CD4-positive, CD25-positive, alpha-beta regulatory T cell (primary cell): ENCODE data around the gene TIAM2. TPM values are rescaled to one million over a fixed set of nuclear protein-coding genes. Genes with fewer than 3 reads are reported as not detected.

Source experiments
- ATAC-seq, 2 donors: fragments of 150-1000 bp; cut with Tn5 transposase; one replicate each; pipeline ENCODE4 v1.10.0; 2021; ENCODE audit warnings: low read depth in 2 of 2, moderate number of reproducible peaks in 2 of 2, moderate library complexity in 1 of 2
- DNase-seq, 3 donors: peaks; one replicate each; pipeline versions ENCODE4 v3.0.0 to v3.0.0-alpha.2; 2012 to 2022; ENCODE audit warnings: mixed read lengths in 1 of 3
- H3K27ac ChIP-seq: one replicate; pipeline ENCODE4 v1.7.0; 2013; ENCODE audit warnings: mild to moderate bottlenecking, low read length; ENCODE audit not compliant: insufficient read depth, poor library complexity, severe bottlenecking
- H3K27me3 ChIP-seq: one replicate; pipeline ENCODE4 v1.7.0; 2013; ENCODE audit warnings: low read length; ENCODE audit not compliant: control insufficient read depth, insufficient read depth
- H3K36me3 ChIP-seq: one replicate; pipeline ENCODE4 v1.7.0; 2013; ENCODE audit warnings: mild to moderate bottlenecking, low read length, moderate library complexity; ENCODE audit not compliant: control insufficient read depth, insufficient read depth
- H3K4me1 ChIP-seq: 2 replicates; pipeline ENCODE4 v1.7.0; 2013; ENCODE audit warnings: mild to moderate bottlenecking, low read length; ENCODE audit not compliant: insufficient read depth, control insufficient read depth, poor library complexity, severe bottlenecking
- H3K4me3 ChIP-seq: one replicate; pipeline ENCODE4 v1.7.0; 2013; ENCODE audit warnings: low read depth, mild to moderate bottlenecking, low read length, moderate library complexity
- H3K9me3 ChIP-seq, 2 experiments: 1 replicate in 1 of 2; 2 replicates in 1 of 2; pipeline ENCODE4 v1.7.0; 2013; ENCODE audit warnings: low read length in 2 of 2, mild to moderate bottlenecking in 1 of 2, moderate library complexity in 1 of 2; ENCODE audit not compliant: control insufficient read depth in 2 of 2
- H3K27ac Mint-ChIP-seq, 3 donors: one replicate each; pipeline ENCODE4 v1.8.0; 2020 to 2022; ENCODE audit warnings: mild to moderate bottlenecking in 3 of 3, mixed read lengths in 3 of 3, moderate library complexity in 2 of 3
- H3K27me3 Mint-ChIP-seq: one replicate; pipeline ENCODE4 v1.8.0; 2022; ENCODE audit warnings: mild to moderate bottlenecking, mixed read lengths
- H3K36me3 Mint-ChIP-seq: one replicate; pipeline ENCODE4 v1.8.0; 2020; ENCODE audit warnings: mixed read lengths
- H3K4me1 Mint-ChIP-seq, 4 donors: one replicate each; pipeline ENCODE4 v1.8.0; 2020 to 2022; ENCODE audit warnings: mixed read lengths in 4 of 4, mild to moderate bottlenecking in 1 of 4
- H3K4me3 Mint-ChIP-seq, 4 donors: one replicate each; pipeline ENCODE4 v1.8.0; 2020 to 2022; ENCODE audit warnings: mild to moderate bottlenecking in 4 of 4, mixed read lengths in 4 of 4, moderate library complexity in 3 of 4
- H3K9me3 Mint-ChIP-seq, 7 donors: one replicate each; pipeline ENCODE4 v1.8.0; 2020 to 2022; ENCODE audit warnings: mixed read lengths in 7 of 7, mild to moderate bottlenecking in 3 of 7, moderate library complexity in 2 of 7
- polyA plus RNA-seq, 4 donors: library from polyadenylated mRNA; unstranded; fragments of 300-500 nt; fragmentation: Illumina TruSeq; gene quantifications; one replicate each; pipeline ENCODE4 v1.2.3, GENCODE V29; 2021
- total RNA-seq: library from RNA; stranded (reverse); gene quantifications from one replicate; pipeline ENCODE4 v1.2.3, GENCODE V29; 2022

The TIAM2 gene
- total and polyA plus RNA-seq, 5 donors from 2014 or later: 0.66 to 5.9 (median 1.3) TPM

GRCh38 chr6:154993710-154994109 is 1.4 kb upstream of the TIAM2 start:
- Mint-ChIP-seq H3K27me3 (peaks cover 26% of the 10 kb centered on the region), H3K9me3 (no peaks in the 10 kb centered on the region), H3K27ac (no peak overlapping the region), H3K36me3 (no peaks in the 10 kb centered on the region), H3K4me3 (peak overlapping the region in 1 of 4 donors; percentile 55), H3K4me1 (peaks cover 0 to 8% (median 0%) of the 10 kb centered on the region in 4 donors)
- H3K4me3 ChIP-seq: no peak overlapping the region
- H3K4me1 ChIP-seq: peaks cover 10% of the 10 kb centered on the region
- H3K9me3 ChIP-seq: no peaks in the 10 kb centered on the region
- DNase-seq (no peak), ATAC-seq (no peak)
- H3K27ac ChIP-seq: no peak overlapping the region
- no peaks in the 10 kb centered on the region for H3K36me3 ChIP-seq
- H3K27me3 ChIP-seq: peaks cover 15% of the 10 kb centered on the region

- no peaks in the 10 kb centered on the region for H3K36me3 Mint-ChIP-seq
- H3K9me3 Mint-ChIP-seq: no peaks in the 10 kb centered on the region
- H3K4me3 Mint-ChIP-seq: peak overlapping the region in 1 of 4 donors; percentile 18
- H3K36me3 ChIP-seq: no peaks in the 10 kb centered on the region
- ATAC-seq (no peak), DNase-seq (no peak)
- no peak overlapping the region for H3K4me3 ChIP-seq
- H3K27me3 ChIP-seq: peaks cover 15% of the 10 kb centered on the region
- H3K27ac ChIP-seq: no peak overlapping the region
- no peaks in the 10 kb centered on the region for H3K9me3 ChIP-seq
- H3K27me3 Mint-ChIP-seq: peaks cover 26% of the 10 kb centered on the region
- H3K4me1 ChIP-seq: peaks cover 10% of the 10 kb centered on the region
- no peak overlapping the region for H3K27ac Mint-ChIP-seq
- peaks cover 0 to 8% (median 0%) of the 10 kb centered on the region in 4 donors for H3K4me1 Mint-ChIP-seq
Measured at GRCh38 chr6:154994836-154995253, 270 bp upstream of the TIAM2 start.

GRCh38 chr6:154996016-154996590 is 988 bp downstream of the TIAM2 start:
- H3K9me3 ChIP-seq: no peaks in the 10 kb centered on the region
- peaks cover 26% of the 10 kb centered on the region for H3K27me3 Mint-ChIP-seq
- H3K36me3 ChIP-seq: no peaks in the 10 kb centered on the region
- peaks cover 10% of the 10 kb centered on the region for H3K4me1 ChIP-seq
- H3K36me3 Mint-ChIP-seq: no peaks in the 10 kb centered on the region
- peak overlapping the region in 1 of 4 donors; percentile 53 for H3K4me3 Mint-ChIP-seq
- DNase-seq (no peak), ATAC-seq (no peak)
- peaks cover 15% of the 10 kb centered on the region for H3K27me3 ChIP-seq
- H3K4me1 Mint-ChIP-seq: peaks cover 0 to 8% (median 0%) of the 10 kb centered on the region in 4 donors
- peaks cover 0 to 1% (median 0%) of the 10 kb centered on the region in 7 donors for H3K9me3 Mint-ChIP-seq
- no peak overlapping the region for H3K27ac ChIP-seq
- H3K27ac Mint-ChIP-seq: no peak overlapping the region
- no peak overlapping the region for H3K4me3 ChIP-seq

- DNase-seq: no peak
- Mint-ChIP-seq H3K4me1 (peaks cover 0 to 8% (median 0%) of the 10 kb centered on the region in 4 donors), H3K36me3 (no peaks in the 10 kb centered on the region), H3K4me3 (peak overlapping the region in 2 of 4 donors; percentile 13 to 29), H3K9me3 (peaks cover 0 to 1% (median 0%) of the 10 kb centered on the region in 7 donors), H3K27ac (no peak overlapping the region), H3K27me3 (peaks cover 25% of the 10 kb centered on the region)
- no peaks in the 10 kb centered on the region for H3K9me3 ChIP-seq
- peaks cover 10% of the 10 kb centered on the region for H3K4me1 ChIP-seq
- no peak for ATAC-seq
- H3K36me3 ChIP-seq: no peaks in the 10 kb centered on the region
- no peak overlapping the region for H3K4me3 ChIP-seq
- peaks cover 15% of the 10 kb centered on the region for H3K27me3 ChIP-seq
- no peak overlapping the region for H3K27ac ChIP-seq
Measured at GRCh38 chr6:154996841-154997311, 1.8 kb downstream of the TIAM2 start.

- H3K4me3 Mint-ChIP-seq: no peak overlapping the region
- DNase-seq (no peak), ATAC-seq (no peak)
- H3K36me3 Mint-ChIP-seq: no peaks in the 10 kb centered on the region
- Histone ChIP-seq H3K9me3 (no peaks in the 10 kb centered on the region), H3K27ac (no peak overlapping the region), H3K4me3 (no peak overlapping the region), H3K4me1 (peaks cover 10% of the 10 kb centered on the region), H3K36me3 (no peaks in the 10 kb centered on the region), H3K27me3 (peaks cover 15% of the 10 kb centered on the region)
- H3K27ac Mint-ChIP-seq: no peak overlapping the region
- peaks cover 0 to 8% (median 0%) of the 10 kb centered on the region in 4 donors for H3K4me1 Mint-ChIP-seq
- H3K27me3 Mint-ChIP-seq: peaks cover 20% of the 10 kb centered on the region
- peaks cover 0 to 1% (median 0%) of the 10 kb centered on the region in 7 donors for H3K9me3 Mint-ChIP-seq
Measured at GRCh38 chr6:154998855-154999254, 3.7 kb downstream of the TIAM2 start.

- no peaks in the 10 kb centered on the region for H3K36me3 Mint-ChIP-seq
- peaks cover 14% of the 10 kb centered on the region for H3K27me3 Mint-ChIP-seq
- Histone ChIP-seq H3K4me1 (no peaks in the 10 kb centered on the region), H3K27me3 (peaks cover 15% of the 10 kb centered on the region), H3K27ac (no peak overlapping the region), H3K9me3 (no peaks in the 10 kb centered on the region), H3K4me3 (no peak overlapping the region), H3K36me3 (no peaks in the 10 kb centered on the region)
- H3K27ac Mint-ChIP-seq: no peak overlapping the region
- H3K4me3 Mint-ChIP-seq: no peak overlapping the region
- ATAC-seq (no peak), DNase-seq (no peak)
- peaks cover 0 to 2% (median 0%) of the 10 kb centered on the region in 4 donors for H3K4me1 Mint-ChIP-seq
- peaks cover 0 to 1% (median 0%) of the 10 kb centered on the region in 7 donors for H3K9me3 Mint-ChIP-seq
Measured at GRCh38 chr6:155001482-155001881, 6.4 kb downstream of the TIAM2 start.

- H3K9me3 Mint-ChIP-seq: peaks cover 0 to 1% (median 0%) of the 10 kb centered on the region in 7 donors
- peaks cover 10% of the 10 kb centered on the region for H3K27me3 ChIP-seq
- no peaks in the 10 kb centered on the region for H3K36me3 Mint-ChIP-seq
- H3K9me3 ChIP-seq: no peaks in the 10 kb centered on the region
- no peak overlapping the region for H3K4me3 Mint-ChIP-seq
- H3K27ac ChIP-seq: no peak overlapping the region
- no peaks in the 10 kb centered on the region for H3K36me3 ChIP-seq
- H3K4me1 Mint-ChIP-seq: peaks cover 0 to under 1% (median 0%) of the 10 kb centered on the region in 4 donors
- DNase-seq (no peak), ATAC-seq (no peak)
- H3K27ac Mint-ChIP-seq: no peak overlapping the region
- H3K4me3 ChIP-seq: no peak overlapping the region
- H3K4me1 ChIP-seq: no peaks in the 10 kb centered on the region
- peaks cover 13% of the 10 kb centered on the region for H3K27me3 Mint-ChIP-seq
Measured at GRCh38 chr6:155001934-155002333, 6.8 kb downstream of the TIAM2 start.

GRCh38 chr6:155003476-155003875 is 8.4 kb downstream of the TIAM2 start:
- Histone ChIP-seq H3K9me3 (no peaks in the 10 kb centered on the region), H3K27ac (no peak overlapping the region), H3K4me1 (no peaks in the 10 kb centered on the region), H3K36me3 (no peaks in the 10 kb centered on the region), H3K4me3 (no peak overlapping the region), H3K27me3 (no peaks in the 10 kb centered on the region)
- Mint-ChIP-seq H3K4me1 (no peaks in the 10 kb centered on the region), H3K36me3 (no peaks in the 10 kb centered on the region), H3K27me3 (peaks cover 4% of the 10 kb centered on the region), H3K27ac (no peak overlapping the region), H3K4me3 (no peak overlapping the region), H3K9me3 (peaks cover 0 to 1% (median 0%) of the 10 kb centered on the region in 7 donors)
- DNase-seq (no peak), ATAC-seq (no peak)
